NCI-H1417 (cell line): Measurements from ENCODE around the gene DCAF6.

Source experiments
- DNase-seq, 3 experiments: peaks; one replicate each; lab custom pipeline; 2025; lab: John Stamatoyannopoulos, UW

DCAF6 gene

DNA sequence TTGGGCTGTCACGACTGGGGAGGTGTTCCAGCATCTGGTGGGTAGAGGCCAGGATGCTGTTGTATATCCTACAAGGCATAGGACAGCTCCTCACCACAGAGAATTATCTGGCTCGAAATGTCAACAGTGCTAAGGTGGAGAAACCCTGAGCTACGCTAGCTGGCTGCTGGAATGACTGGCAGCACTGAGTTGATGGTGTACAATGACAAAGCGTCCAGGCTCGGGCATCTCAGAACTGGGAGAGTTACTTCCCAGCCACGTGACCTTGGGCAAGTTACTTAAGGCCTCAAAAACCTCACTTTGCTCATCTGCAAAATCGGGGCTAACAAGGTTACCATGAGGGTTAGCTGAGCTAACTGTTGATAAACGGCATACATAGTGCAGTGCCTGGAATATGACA is 164.9 kb downstream of the DCAF6 start:
- no peak for DNase-seq

- no peak for DNase-seq
These were observed 166.0 kb downstream of the DCAF6 start for GRCh38 chr1:168102487-168102886.

DNA sequence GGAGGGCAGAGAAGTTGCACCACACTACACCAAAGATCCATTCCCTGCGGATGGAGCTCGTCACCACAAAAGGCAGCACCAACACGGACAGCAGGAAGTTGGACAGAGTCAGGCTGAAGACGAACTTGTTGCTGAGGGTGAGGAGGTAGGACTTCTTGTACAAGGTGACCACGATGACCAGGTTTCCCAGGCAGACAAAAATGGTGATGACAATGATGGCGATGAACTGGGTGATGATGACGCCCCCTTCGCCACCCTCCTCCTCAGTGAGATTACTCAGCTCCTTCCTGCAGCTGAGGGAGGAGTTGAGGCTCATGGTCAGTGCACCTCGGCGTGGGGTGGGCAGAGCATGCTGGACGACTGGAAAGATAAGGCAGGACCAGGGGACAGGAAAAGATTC is 168.1 kb downstream of the DCAF6 start:
- DNase-seq, result no peak

DNA sequence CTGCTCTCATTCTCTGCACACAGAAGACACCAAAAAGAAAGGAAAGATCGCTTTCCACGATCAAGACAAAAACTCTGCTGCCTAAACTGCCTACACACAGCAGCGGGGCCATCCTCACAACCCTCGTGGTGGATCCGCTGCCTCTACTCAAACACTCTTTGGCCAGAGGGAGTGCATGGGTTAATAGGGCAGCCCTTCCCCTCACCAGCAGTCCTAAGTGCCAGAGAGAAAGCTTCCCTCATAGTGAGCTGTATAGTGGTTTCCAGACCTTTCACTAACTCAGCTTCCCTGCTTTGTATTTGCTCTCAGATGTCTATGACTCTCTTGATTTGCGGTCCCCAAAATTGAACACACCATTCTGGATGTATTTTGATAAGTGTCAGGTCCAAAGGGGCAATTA is 169.4 kb downstream of the DCAF6 start:
- DNase-seq, result no peak

GRCh38 chr1:168106274-168106673 is 169.8 kb downstream of the DCAF6 start:
- no peak for DNase-seq

DNA sequence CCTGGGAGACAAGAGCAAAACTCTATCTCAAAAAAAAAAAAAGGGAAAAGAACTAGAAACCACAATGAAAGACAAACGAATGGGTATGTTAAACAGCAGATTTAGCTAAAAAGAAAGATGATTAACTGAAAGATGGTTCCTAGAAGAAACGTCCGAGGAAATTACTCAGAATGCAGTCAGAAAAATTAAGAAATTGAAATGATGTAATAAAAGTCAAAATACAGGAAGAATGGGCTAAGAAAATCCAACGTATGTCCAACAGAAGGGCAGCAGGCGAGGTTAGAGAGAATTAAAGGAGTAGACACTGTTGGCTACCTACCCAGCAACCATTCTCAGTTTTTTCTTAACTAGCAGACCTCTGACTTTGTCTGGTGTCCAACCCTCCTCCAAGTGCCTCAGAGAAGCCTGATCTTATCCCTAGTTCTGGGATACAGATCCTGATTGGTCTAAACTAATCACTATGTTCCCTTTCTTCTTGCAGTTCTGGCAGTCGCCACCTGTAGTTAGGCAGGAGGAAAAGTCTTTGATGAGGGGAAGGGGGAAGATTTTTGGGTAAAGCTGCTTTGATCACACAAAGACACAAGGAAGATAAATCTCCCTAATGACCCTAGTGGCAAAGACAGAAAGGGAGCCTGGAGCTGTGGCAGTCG is 174.5 kb downstream of the DCAF6 start:
- DNase-seq, result no peak

DNA sequence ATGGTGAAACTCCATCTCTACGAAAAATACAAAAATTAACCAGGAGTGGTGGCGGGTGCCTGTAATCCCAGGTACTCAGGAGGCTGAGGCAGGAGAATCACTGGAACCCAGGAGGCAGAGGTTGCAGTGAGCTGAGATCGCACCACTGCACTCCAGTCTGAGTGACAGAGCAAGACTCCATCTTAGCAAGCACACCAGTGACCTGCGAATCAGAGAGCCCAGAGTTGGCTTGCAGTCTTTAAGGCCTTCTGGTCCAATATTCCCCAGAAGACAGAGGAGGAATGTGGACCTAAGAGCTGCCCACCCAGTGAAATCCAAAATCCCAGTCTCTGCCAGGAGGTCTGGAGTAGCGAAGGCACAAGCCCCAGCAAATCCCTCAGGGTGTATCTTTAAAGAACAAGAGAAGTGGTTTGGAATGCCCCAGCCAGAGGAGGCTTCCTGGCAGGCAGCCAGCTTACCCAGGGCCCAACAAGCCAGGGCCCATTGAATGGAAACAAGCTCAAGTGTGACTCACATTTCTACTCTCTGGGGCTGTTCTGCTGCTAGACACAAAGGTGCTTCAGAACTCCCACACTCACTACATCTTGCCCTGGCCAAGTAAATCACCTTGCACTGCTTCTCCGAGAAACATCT is 176.3 kb downstream of the DCAF6 start:
- DNase-seq, result peak; percentile 9 to 99 (median 38)

DNA sequence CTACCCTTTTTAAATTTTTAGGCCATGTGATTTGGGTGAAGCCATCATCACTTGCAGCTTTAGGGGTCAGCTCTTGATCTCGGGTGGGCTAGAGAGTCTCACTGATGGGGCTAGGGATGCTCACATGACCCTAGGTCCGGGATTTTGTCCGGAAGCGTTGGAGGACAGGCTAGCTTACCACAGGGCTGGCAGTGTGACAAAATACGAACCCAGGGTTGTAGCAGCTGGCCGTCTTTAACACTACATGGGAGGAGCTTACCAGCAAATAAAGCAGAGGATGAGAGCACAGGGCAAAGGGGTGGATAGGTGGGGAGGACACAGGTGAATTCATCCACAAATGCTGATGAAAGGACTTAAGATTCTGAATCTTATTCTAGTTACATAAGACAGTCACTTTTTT is 178.4 kb downstream of the DCAF6 start:
- DNase-seq, result peak in 1 of 3 experiments; percentile 60

- DNase-seq, result peak; percentile 16 to 91 (median 51)
These were observed 179.9 kb downstream of the DCAF6 start for GRCh38 chr1:168116327-168116799.

GRCh38 chr1:168119750-168120149 is 183.3 kb downstream of the DCAF6 start:
- DNase-seq, result no peak

DNA sequence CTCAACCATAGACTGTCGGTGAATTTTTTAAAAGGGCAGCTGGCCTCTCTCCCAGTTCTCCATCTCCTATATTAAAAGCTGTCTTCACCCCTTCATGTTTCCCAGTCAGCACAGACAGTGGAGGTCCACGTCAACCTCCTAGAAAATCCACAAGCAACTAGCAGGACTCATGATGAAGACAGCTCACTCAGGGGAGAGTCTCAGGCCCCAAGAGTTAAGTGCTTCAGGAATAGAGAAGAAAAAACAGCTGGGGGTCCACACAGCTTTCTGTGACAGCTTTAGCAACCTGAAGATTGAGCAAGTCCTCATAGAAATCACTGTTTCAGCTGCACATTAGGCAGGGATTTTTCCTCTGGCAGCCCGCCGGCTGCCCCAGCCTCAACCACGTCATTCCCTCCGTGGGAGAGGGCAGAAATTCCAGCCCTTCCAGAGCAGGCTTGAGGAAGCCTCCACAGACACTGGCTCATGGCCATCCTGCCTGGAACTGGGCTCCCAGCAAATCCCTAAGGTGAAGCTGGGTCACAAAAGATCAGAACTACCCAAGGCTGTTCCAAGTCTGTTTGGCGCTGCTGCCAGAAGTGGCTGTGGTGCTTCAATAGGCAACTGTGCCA is 185.0 kb downstream of the DCAF6 start:
- DNase-seq, result no peak

GRCh38 chr1:168125051-168125450 is 188.6 kb downstream of the DCAF6 start:
- DNase-seq, result no peak
